ENCODE measurements around the gene LY6G5C.
"Not testable (repeated sequence)": the region's sequence is repeated elsewhere in the genome, so short reads cannot be mapped to it uniquely, and the experiment has no call there.

- not testable (repeated sequence) for TF ChIP-seq ATF4 (CRISPR knock-in tag; IDR thresholded peaks at IDR 0.05); IRF2 (CRISPR knock-in tag; IDR thresholded peaks at IDR 0.05); HOXA7 (CRISPR knock-in tag; IDR thresholded peaks at IDR 0.05); ATF3 (CRISPR knock-in tag; IDR thresholded peaks at IDR 0.05); CTCF (CRISPR knock-in tag; IDR thresholded peaks at IDR 0.05); ZNF510 (CRISPR knock-in tag; IDR thresholded peaks at IDR 0.05; ENCODE audit: low read depth); ZC3H4 (CRISPR knock-in tag; IDR thresholded peaks at IDR 0.05; ENCODE audit: borderline replicate concordance); SP1 (IDR thresholded peaks at IDR 0.05); SP1 (CRISPR knock-in tag; IDR thresholded peaks at IDR 0.05); EZH2 (conservative IDR thresholded peaks at IDR 0.05; ENCODE audit: low read depth, low read length); JUND (CRISPR knock-in tag; IDR thresholded peaks at IDR 0.05); MAFG (CRISPR knock-in tag; IDR thresholded peaks at IDR 0.05); POLR2AphosphoS5 (IDR thresholded peaks at IDR 0.05; ENCODE audit: low read depth, low read length)
Observed at GRCh38 chr6:31709157-31709556, 28.3 kb upstream of the LY6G5C start.
